GM18517 (cell line): ENCODE results near the gene EML1.

ENCODE experiments used
- ATAC-seq: cut with Tn5 transposase; IDR thresholded peaks from one replicate; pipeline ENCODE4 v1.9.1; 2021; ENCODE audit warnings: mild to moderate bottlenecking, moderate library complexity; ENCODE audit not compliant: unreplicated experiment

Gene EML1

GRCh38 chr14:99777951-99778350, 15.3 kb upstream of the EML1 start:
- no peak for ATAC-seq

GRCh38 chr14:99779751-99780150, 13.5 kb upstream of the EML1 start:
- ATAC-seq, result no peak

- ATAC-seq, result no peak
Measured at GRCh38 chr14:99780690-99781089, 12.5 kb upstream of the EML1 start.

GRCh38 chr14:99781091-99781490, 12.1 kb upstream of the EML1 start:
- no peak for ATAC-seq

- no peak for ATAC-seq
Measured at GRCh38 chr14:99781853-99782610, 11.2 kb upstream of the EML1 start.

GRCh38 chr14:99784508-99784907, 8.7 kb upstream of the EML1 start:
- no peak for ATAC-seq

GRCh38 chr14:99785426-99785825, 7.8 kb upstream of the EML1 start:
- no peak for ATAC-seq

GRCh38 chr14:99786511-99786989, 6.7 kb upstream of the EML1 start:
- no peak for ATAC-seq

- no peak for ATAC-seq
Measured at GRCh38 chr14:99788713-99789112, 4.5 kb upstream of the EML1 start.

GRCh38 chr14:99789581-99789980, 3.6 kb upstream of the EML1 start:
- ATAC-seq, result no peak

- no peak for ATAC-seq
Measured at GRCh38 chr14:99790201-99790977, 2.8 kb upstream of the EML1 start.

GRCh38 chr14:99790978-99791376, 2.2 kb upstream of the EML1 start:
- no peak for ATAC-seq

GRCh38 chr14:99791476-99792209, 1.6 kb upstream of the EML1 start:
- ATAC-seq, result no peak

GRCh38 chr14:99792210-99792535, 1.0 kb upstream of the EML1 start:
- ATAC-seq, result no peak

- no peak for ATAC-seq
Measured at GRCh38 chr14:99792551-99793212, 531 bp upstream of the EML1 start.

GRCh38 chr14:99794151-99794780, 1.1 kb downstream of the EML1 start:
- no peak for ATAC-seq

- no peak for ATAC-seq
Measured at GRCh38 chr14:99795046-99795445, 1.8 kb downstream of the EML1 start.

GRCh38 chr14:99797231-99797630, 4.0 kb downstream of the EML1 start:
- no peak for ATAC-seq

- ATAC-seq, result no peak
Measured at GRCh38 chr14:99800781-99801180, 7.6 kb downstream of the EML1 start.

- no peak for ATAC-seq
Measured at GRCh38 chr14:99802301-99803105, 9.3 kb downstream of the EML1 start.
